GM10248 (cell line): ENCODE measurements around the gene SUN1.

ENCODE experiments used
- CTCF ChIA-PET: fragments of 300-600 bp; sonication (Branson Sonifier 250); formaldehyde crosslinking; extraction: SDS; loops from one replicate; lab custom pipeline; 2021; ENCODE audit warnings: antibody characterized with exemption; lab: Yijun Ruan, JAX
- POLR2A ChIA-PET: fragments of 350-650 bp; sonication (Branson Sonifier 250); formaldehyde crosslinking; extraction: SDS; loops from one replicate; lab custom pipeline; 2020; ENCODE audit warnings: antibody characterized with exemption; lab: Yijun Ruan, JAX
- DNase-seq: peaks from one replicate; pipeline ENCODE4 v3.0.0; 2012; ENCODE audit errors: extremely low spot score
- TF ChIP-seq, protein P1 (sequence below): IDR thresholded peaks from 2 replicates; pipeline ENCODE4 v1.5.1; 2012; ENCODE audit warnings: mild to moderate bottlenecking, low read depth; ENCODE audit errors: extremely low read depth, missing control alignments, control extremely low read depth

The SUN1 gene

DNA sequence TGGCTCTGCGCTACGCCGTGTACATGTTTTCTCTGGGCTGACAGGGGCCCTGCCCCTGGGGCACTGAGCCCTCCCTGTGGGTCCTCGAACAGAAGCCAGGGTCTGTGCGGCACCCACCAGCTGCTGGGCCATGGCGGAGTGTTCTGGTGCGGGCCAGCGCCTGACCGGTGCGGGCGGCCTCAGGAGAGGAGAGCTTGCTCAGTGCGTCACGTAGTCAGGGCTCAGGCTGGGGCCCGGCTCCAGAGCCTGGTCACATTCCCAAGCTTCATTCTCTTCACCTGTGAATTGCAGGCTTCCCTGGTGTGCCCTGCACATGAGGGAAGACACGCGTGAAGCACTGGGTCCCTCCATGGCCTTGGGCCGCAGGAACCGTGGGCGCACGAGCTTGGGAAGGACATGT is 59.5 kb downstream of the SUN1 start:
- ChIA-PET POLR2A (no interaction called here), CTCF (interaction anchor here (0.9 to 1.4 kb wide), 3 partner anchors 10 to 86 kb away, joined by 3 read pairs; no protein-coding TSS in a partner anchor)
- TF ChIP-seq, protein P1, sequence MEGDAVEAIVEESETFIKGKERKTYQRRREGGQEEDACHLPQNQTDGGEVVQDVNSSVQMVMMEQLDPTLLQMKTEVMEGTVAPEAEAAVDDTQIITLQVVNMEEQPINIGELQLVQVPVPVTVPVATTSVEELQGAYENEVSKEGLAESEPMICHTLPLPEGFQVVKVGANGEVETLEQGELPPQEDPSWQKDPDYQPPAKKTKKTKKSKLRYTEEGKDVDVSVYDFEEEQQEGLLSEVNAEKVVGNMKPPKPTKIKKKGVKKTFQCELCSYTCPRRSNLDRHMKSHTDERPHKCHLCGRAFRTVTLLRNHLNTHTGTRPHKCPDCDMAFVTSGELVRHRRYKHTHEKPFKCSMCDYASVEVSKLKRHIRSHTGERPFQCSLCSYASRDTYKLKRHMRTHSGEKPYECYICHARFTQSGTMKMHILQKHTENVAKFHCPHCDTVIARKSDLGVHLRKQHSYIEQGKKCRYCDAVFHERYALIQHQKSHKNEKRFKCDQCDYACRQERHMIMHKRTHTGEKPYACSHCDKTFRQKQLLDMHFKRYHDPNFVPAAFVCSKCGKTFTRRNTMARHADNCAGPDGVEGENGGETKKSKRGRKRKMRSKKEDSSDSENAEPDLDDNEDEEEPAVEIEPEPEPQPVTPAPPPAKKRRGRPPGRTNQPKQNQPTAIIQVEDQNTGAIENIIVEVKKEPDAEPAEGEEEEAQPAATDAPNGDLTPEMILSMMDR: no peak
- no peak for DNase-seq

DNA sequence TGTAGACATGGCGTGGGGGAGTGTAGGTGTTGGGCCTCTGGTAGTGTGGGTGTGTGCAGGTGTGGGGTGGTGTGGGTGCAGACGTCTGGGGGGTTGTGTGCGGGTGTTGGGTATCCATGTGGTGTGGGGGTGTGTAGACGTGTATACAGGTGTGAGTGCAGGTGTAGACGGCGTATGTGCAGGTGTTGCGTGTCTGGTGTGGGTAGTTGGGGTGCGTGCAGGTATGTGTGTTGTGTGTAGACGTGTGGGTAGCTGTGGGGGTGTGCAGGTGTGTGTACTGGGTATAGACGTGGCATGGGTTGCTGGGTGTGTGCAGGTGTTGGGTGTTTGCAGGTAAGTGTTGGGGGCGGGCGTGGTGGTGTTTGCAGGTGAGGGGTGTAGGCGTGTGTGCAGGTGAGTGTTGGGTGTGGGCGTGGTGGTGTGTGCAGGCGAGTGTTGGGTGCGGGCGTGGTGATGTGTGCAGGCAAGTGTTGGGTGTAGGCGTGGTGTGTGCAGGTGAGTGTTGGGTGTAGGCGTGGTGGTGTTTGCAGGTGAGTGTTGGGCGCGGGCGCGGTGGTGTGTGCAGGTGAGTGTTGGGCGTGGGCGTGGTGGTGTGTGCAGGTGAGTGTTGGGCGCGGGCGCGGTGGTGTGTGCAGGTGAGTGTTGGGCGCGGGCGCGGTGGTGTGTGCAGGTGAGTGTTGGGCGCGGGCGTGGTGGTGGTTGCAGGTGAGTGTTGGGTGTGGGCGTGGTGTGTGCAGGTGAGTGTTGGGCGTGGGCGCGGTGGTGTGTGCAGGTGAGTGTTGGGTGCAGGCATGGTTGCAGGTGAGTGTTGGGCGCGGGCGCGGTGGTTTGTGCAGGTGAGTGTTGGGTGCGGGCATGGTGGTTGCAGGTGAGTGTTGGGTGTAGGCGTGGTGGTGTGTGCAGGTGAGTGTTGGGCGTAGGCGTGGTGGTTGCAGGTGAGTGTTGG is 60.6 kb downstream of the SUN1 start:
- ChIA-PET POLR2A (no interaction called here), CTCF (interaction anchor here (1.4 kb wide), 1 partner anchor 85 kb away, joined by 3 read pairs; no protein-coding TSS in a partner anchor)
- TF ChIP-seq, protein P1: no peak
- DNase-seq: no peak

DNA sequence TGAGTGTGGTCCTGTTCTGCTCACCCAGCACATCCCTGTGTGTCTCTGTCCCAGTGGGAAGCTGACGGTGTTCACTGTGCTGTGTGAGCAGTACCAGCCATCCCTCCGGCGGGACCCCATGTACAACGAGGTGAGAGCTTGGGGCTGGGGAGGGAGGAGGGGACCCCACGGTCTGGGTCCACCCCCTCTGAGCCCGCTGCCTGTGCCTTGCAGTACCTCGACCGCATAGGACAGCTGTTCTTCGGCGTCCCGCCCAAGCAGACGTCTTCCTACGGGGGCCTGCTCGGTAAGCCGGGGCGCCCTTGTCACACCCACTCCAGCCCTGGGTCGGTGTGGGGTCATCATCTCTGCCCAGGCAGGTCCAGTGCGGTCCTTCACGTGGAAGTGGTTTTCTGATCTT is 61.4 kb downstream of the SUN1 start:
- CTCF ChIA-PET: no interaction called here
- TF ChIP-seq, protein P1: no peak
- POLR2A ChIA-PET: no interaction called here
- no peak for DNase-seq

DNA sequence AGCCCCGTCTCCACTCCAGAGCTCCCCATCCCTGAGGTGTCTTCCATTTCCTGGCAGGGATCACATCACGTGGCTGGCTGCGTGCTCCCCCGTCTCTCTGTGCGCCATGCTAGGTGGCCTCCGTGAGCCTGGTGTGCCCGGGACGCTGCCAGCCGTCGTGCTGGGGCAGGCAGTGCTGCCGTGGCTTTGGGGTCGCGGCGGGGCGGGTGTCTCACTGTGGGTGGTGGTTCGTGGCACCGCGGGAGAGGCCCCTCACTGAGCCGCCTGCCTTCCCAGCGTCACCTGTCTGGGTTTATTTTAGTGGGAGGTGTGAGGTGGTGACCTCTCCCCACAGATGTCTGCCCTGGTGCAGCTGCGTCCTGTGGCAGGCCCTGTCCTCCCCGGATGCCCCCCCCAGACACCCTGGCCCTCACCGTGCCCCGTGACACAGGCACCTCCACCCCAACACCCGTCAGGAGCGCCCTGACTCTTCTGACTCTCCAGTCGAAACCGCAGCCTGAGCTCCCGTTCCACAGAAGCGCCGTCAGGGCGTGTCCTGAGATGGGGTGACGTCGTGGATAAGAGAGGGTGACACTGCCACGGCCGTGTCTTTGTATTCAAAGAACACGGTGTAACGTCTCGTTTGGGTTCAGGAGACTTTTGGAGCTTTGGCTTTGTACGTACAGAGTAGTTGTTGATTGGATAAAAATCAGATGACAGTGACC is 62.0 kb downstream of the SUN1 start:
- CTCF ChIA-PET: no interaction called here
- POLR2A ChIA-PET: no interaction called here
- TF ChIP-seq, protein P1: no peak
- DNase-seq: no peak

DNA sequence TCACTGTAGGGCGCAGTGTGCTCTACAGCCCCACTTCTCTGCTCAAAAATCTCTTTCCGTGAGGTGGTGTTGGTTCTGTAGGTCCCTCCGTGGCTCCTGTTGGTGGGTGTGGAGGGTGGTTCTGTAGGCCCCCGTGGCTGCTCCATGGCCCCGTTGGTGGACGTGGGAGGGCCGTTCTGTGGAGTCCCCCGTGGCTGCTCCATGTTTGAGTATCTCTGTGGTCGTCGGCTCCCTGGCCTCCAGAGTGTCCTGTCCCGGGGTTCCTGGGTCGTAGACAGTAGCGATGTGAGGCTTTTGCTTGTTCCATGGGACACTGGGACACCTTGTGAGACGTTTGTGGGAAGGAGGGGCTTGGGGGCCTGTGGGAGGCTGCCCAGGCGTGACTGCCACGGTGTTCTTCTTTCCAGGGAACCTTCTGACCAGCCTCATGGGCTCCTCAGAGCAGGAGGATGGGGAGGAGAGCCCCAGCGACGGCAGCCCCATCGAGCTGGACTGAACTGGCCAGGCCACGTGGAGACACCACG is 62.7 kb downstream of the SUN1 start:
- no peak for DNase-seq

More for the DNA sequence above, 62.7 kb downstream of the SUN1 start:
- CTCF ChIA-PET: no interaction called here
- POLR2A ChIA-PET: no interaction called here
- TF ChIP-seq, protein P1: no peak
